ENCODE data around the gene RALGAPA1. TPM values are rescaled to one million over a fixed set of nuclear protein-coding genes. Genes with fewer than 3 reads are reported as not detected.

The RALGAPA1 gene
- total RNA-seq, 1 donor from 2014 or later = 49.7 TPM

Other genes starting within 250 kb of the RALGAPA1 start
- 2.8 and 9.3 TPM in 2 replicates for gene BRMS1L, start 17.0 kb upstream of the RALGAPA1 start, total RNA-seq